ENCODE results near the gene DNAI1. TPM values are rescaled to one million over a fixed set of nuclear protein-coding genes. Genes with fewer than 3 reads are reported as not detected.
A peak's percentile ranks its signal among the peaks of the same experiment; 100 is the strongest.

The DNAI1 gene
- total RNA-seq, 1 experiment from 2014 or later: 2.2 TPM

DNA sequence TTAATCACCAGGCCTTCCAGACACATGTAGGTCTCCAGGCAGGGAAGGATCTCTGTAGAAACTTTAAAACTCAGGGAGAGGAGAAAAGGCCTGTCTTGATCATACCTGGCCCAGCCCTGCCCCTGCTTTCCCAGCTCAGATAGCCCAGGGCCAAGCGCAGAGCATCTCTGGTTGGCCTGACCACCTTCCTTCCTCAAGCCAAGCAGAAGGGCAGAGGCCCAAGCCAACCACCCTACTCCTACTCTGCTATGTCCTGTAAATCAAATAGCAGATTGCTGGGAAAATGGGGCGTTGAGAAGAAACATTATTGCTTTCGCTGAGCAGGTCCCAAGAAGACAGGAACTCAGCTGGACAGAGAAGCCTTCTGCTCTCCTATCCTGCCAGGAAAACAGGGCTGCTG lies 49.9 kb downstream of the DNAI1 start:
- peaks cover 2% of the 10 kb centered on the region; the same call in 1 of the 2 replicates for H3K4me1 ChIP-seq (ENCODE audit: control insufficient read depth, insufficient read depth, low read length)
- TF ChIP-seq, protein P1, sequence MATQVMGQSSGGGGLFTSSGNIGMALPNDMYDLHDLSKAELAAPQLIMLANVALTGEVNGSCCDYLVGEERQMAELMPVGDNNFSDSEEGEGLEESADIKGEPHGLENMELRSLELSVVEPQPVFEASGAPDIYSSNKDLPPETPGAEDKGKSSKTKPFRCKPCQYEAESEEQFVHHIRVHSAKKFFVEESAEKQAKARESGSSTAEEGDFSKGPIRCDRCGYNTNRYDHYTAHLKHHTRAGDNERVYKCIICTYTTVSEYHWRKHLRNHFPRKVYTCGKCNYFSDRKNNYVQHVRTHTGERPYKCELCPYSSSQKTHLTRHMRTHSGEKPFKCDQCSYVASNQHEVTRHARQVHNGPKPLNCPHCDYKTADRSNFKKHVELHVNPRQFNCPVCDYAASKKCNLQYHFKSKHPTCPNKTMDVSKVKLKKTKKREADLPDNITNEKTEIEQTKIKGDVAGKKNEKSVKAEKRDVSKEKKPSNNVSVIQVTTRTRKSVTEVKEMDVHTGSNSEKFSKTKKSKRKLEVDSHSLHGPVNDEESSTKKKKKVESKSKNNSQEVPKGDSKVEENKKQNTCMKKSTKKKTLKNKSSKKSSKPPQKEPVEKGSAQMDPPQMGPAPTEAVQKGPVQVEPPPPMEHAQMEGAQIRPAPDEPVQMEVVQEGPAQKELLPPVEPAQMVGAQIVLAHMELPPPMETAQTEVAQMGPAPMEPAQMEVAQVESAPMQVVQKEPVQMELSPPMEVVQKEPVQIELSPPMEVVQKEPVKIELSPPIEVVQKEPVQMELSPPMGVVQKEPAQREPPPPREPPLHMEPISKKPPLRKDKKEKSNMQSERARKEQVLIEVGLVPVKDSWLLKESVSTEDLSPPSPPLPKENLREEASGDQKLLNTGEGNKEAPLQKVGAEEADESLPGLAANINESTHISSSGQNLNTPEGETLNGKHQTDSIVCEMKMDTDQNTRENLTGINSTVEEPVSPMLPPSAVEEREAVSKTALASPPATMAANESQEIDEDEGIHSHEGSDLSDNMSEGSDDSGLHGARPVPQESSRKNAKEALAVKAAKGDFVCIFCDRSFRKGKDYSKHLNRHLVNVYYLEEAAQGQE (IDR thresholded peaks at IDR 0.05; ENCODE audit: insufficient read depth in 1 of 2, low read depth in 2 of 2, low read length in 1 of 2): no peak
- no peak for TF ChIP-seq SIN3A (IDR thresholded peaks at IDR 0.05; ENCODE audit: borderline replicate concordance, insufficient read depth, low read depth, low read length)
- H3K36me3 ChIP-seq (ENCODE audit: control insufficient read depth, insufficient read depth, low read length): no peaks in the 10 kb centered on the region
- H3K9me3 ChIP-seq (ENCODE audit: control insufficient read depth, insufficient read depth, low read depth, low read length): no peaks in the 10 kb centered on the region
- no peak overlapping the region for H3K4me3 ChIP-seq (ENCODE audit: low read depth in 2 of 2, low read length in 2 of 2)
- no peak overlapping the region for H3K27ac ChIP-seq (ENCODE audit: low read length)
- in situ Hi-C loops (cut with HindIII; ENCODE audit: low pct_unique_long_range_greater_than_20kb, low sequenced_read_pairs) (no loop called here), intact Hi-C loops (cut with micrococcal nuclease; ENCODE audit: unreplicated experiment) (no loop called here)
- ChIA-PET CTCF (no interaction called here), POLR2A (no interaction called here)
- DNase-seq (ENCODE audit: low read depth, low spot score) (no peak), ATAC-seq (no peak)
- no TSS peak for BruUV-seq (replicated peaks)
- H3K27me3 ChIP-seq (ENCODE audit: control insufficient read depth, insufficient read depth, low read length): no peaks in the 10 kb centered on the region

DNA sequence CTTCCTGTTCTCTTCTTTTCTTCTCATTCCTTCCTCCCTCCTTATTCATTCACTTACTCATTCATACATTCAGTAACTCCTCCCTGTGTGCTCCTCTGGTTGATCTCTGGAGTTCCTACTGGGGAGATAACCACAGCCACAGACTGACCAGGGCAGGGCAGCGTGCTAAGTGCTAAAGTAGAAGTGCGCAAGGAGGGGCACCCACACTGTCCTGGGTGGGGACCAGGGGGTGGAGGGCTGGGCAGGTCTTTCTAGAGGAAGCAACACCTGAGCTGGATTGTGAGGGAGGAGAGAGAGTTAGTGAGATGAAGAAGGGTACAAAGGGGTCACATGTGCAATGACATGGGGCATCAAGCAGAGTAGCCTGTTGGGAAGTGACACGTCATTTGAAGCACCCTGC lies 50.3 kb downstream of the DNAI1 start:
- CTCF ChIA-PET: no interaction called here
- TF ChIP-seq, protein P2, sequence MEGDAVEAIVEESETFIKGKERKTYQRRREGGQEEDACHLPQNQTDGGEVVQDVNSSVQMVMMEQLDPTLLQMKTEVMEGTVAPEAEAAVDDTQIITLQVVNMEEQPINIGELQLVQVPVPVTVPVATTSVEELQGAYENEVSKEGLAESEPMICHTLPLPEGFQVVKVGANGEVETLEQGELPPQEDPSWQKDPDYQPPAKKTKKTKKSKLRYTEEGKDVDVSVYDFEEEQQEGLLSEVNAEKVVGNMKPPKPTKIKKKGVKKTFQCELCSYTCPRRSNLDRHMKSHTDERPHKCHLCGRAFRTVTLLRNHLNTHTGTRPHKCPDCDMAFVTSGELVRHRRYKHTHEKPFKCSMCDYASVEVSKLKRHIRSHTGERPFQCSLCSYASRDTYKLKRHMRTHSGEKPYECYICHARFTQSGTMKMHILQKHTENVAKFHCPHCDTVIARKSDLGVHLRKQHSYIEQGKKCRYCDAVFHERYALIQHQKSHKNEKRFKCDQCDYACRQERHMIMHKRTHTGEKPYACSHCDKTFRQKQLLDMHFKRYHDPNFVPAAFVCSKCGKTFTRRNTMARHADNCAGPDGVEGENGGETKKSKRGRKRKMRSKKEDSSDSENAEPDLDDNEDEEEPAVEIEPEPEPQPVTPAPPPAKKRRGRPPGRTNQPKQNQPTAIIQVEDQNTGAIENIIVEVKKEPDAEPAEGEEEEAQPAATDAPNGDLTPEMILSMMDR (IDR thresholded peaks at IDR 0.05): no peak
- in situ Hi-C loops (cut with HindIII; ENCODE audit: low pct_unique_long_range_greater_than_20kb, low sequenced_read_pairs) (no loop called here), intact Hi-C loops (cut with micrococcal nuclease; ENCODE audit: unreplicated experiment) (no loop called here)
- Histone ChIP-seq H3K4me3 (ENCODE audit: low read depth in 2 of 2, low read length in 2 of 2) (no peak overlapping the region), H3K27me3 (ENCODE audit: control insufficient read depth, insufficient read depth, low read length) (no peaks in the 10 kb centered on the region), H3K36me3 (ENCODE audit: control insufficient read depth, insufficient read depth, low read length) (no peaks in the 10 kb centered on the region), H3K9me3 (ENCODE audit: control insufficient read depth, insufficient read depth, low read depth, low read length) (no peaks in the 10 kb centered on the region), H3K27ac (ENCODE audit: low read length) (no peak overlapping the region), H3K4me1 (ENCODE audit: control insufficient read depth, insufficient read depth, low read length) (no peaks in the 10 kb centered on the region)
- no peak for DNase-seq (ENCODE audit: low read depth, low spot score)
- POLR2A ChIA-PET: no interaction called here
- BruUV-seq (replicated peaks): no TSS peak
- ATAC-seq: no peak

DNA sequence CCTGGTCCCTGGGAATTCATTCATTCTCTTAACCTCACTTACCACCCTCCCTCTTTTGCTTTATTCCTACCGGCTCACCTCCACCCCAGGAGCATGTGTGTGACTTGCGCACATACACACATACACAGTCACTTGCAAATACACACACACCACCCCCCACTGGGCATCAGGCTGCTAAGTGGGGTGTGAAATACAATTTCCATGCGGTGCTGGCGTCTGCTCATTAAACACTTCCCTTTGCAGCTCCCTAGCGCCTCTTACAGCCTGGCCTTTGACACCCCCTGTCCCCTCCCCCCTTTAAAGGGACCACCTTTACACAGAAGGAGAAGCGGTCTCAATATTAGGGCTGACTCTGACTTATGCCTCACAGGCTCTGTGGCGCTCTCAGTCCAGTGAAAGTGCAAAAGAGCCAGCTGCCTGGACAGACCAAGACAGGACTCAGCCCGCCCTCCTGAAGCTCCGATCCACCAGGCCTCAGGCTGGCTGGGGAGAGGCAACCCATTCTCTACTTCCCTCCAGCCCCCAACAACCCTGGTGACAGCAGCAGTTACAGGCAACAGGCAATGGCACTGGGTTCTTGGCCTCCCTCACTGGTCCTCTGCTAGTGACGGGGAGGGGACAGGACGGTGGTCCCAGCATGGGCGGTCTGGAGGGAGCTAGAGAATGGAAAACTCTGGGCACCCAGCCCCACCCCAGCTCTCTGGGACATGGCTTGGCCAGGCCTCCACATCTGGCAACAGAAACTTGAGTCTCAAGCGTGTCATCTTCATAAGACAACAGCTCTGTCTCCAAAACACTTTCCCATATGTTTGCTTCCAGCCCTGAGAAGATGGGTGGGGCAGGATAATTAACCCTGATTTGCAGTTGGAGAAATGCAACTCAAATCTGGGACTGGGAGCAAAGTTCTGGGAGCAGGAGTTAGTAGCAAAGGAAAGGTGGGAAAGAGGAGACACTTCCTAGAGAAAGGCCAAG lies 52.2 kb downstream of the DNAI1 start:
- no peak overlapping the region for H3K27ac ChIP-seq (ENCODE audit: low read length)
- ATAC-seq: peak; percentile 6; the same call in 1 of the 2 replicates
- no peaks in the 10 kb centered on the region for H3K27me3 ChIP-seq (ENCODE audit: control insufficient read depth, insufficient read depth, low read length)
- no peaks in the 10 kb centered on the region for H3K4me1 ChIP-seq (ENCODE audit: control insufficient read depth, insufficient read depth, low read length)
- no peaks in the 10 kb centered on the region for H3K36me3 ChIP-seq (ENCODE audit: control insufficient read depth, insufficient read depth, low read length)
- POLR2A ChIA-PET: interaction anchor here (0.6 kb wide), 1 partner anchor 37 kb away, joined by 3 read pairs; no protein-coding TSS in a partner anchor
- no peak for TF ChIP-seq POLR2AphosphoS5 (IDR thresholded peaks at IDR 0.05; ENCODE audit: low read depth, low read length)
- TF ChIP-seq, protein P1 (IDR thresholded peaks at IDR 0.05; ENCODE audit: insufficient read depth in 1 of 2, low read depth in 2 of 2, low read length in 1 of 2): no peak
- TF ChIP-seq, protein P2 (IDR thresholded peaks at IDR 0.05): no peak
- no peak for TF ChIP-seq SIN3A (IDR thresholded peaks at IDR 0.05; ENCODE audit: borderline replicate concordance, insufficient read depth, low read depth, low read length)
- TF ChIP-seq TCF7L2 (IDR thresholded peaks at IDR 0.05; ENCODE audit: low read depth, low read length): no peak
- BruUV-seq (replicated peaks): no TSS peak
- no peaks in the 10 kb centered on the region for H3K9me3 ChIP-seq (ENCODE audit: control insufficient read depth, insufficient read depth, low read depth, low read length)
- DNase-seq (ENCODE audit: low read depth, low spot score): no peak
- in situ Hi-C loops (cut with HindIII; ENCODE audit: low pct_unique_long_range_greater_than_20kb, low sequenced_read_pairs): no loop called here
- intact Hi-C loops (cut with micrococcal nuclease; ENCODE audit: unreplicated experiment): no loop called here
- no peak overlapping the region for H3K4me3 ChIP-seq (ENCODE audit: low read depth in 2 of 2, low read length in 2 of 2)
- CTCF ChIA-PET: no interaction called here
